ENCODE measurements around the gene OR4D6. TPM values are rescaled to one million over a fixed set of nuclear protein-coding genes. Genes with fewer than 3 reads are reported as not detected.
"Not testable (repeated sequence)": the region's sequence is repeated elsewhere in the genome, so short reads cannot be mapped to it uniquely, and the experiment has no call there.

OR4D6 gene
- polyA plus RNA-seq, 1 of the 3 experiments (the other 2 are of a cell fraction): not detected

GRCh38 chr11:59436169-59436568 is 20.6 kb upstream of the OR4D6 start, which contains the start of gene OR5A1:
OR5A1 (plus strand) TSS chr11:59436469; CDS start chr11:59443169, 6,700 bp downstream.
- no peaks in the 10 kb centered on the region for H3K4me1 ChIP-seq (ENCODE audit: control insufficient read depth in 1 of 2, insufficient read depth in 2 of 2, low read depth in 1 of 2, low read length in 1 of 2)
- no peaks in the 10 kb centered on the region for H3F3A ChIP-seq (replicated peaks; ENCODE audit: insufficient read depth)
- no peaks in the 10 kb centered on the region for H3K9me2 ChIP-seq
- H3K27ac ChIP-seq (ENCODE audit: low read depth in 2 of 2, low read length in 1 of 2): no peak within 1 kb of the TSS
- H3K4me3 ChIP-seq (ENCODE audit: low read depth in 2 of 2, low read length in 1 of 2): no peak within 1 kb of the TSS
- H3K9ac ChIP-seq: no peak within 1 kb of the TSS
- ChIA-PET CTCF (no interaction called here), POLR2A (no interaction called here)
- H3K9me3 ChIP-seq: no peaks in the 10 kb centered on the region
- no peaks in the 10 kb centered on the region for H3K36me3 ChIP-seq (replicated peaks in 1 of 2; ENCODE audit: control insufficient read depth in 1 of 2, insufficient read depth in 2 of 2, low read length in 1 of 2)
- no peak for TF ChIP-seq FOSL2 (IDR thresholded peaks at IDR 0.05; ENCODE audit: borderline replicate concordance, low read depth)
- H3K79me2 ChIP-seq (ENCODE audit: insufficient read depth): no peaks in the 10 kb centered on the region
- no peaks in the 10 kb centered on the region; the same call in 1 of the 2 replicates for H3K27me3 ChIP-seq (ENCODE audit: insufficient read depth)
- no peak within 1 kb of the TSS for H3K4me2 ChIP-seq
- WGBS (ENCODE audit: low lambda C conversion rate): 6% methylated on average over 3 of the region's 3 CpGs
- no peak within 1 kb of the TSS for H2AFZ ChIP-seq (ENCODE audit: low read depth)
- no peak for DNase-seq
- H4K20me1 ChIP-seq (ENCODE audit: insufficient read depth): no peaks in the 10 kb centered on the region

GRCh38 chr11:59437770-59438169 is 19.0 kb upstream of the OR4D6 start:
- Histone ChIP-seq H3K36me3 (replicated peaks in 1 of 2; ENCODE audit: control insufficient read depth in 1 of 2, insufficient read depth in 2 of 2, low read length in 1 of 2) (no peaks in the 10 kb centered on the region), H4K20me1 (ENCODE audit: insufficient read depth) (no peaks in the 10 kb centered on the region), H3K9ac (no peak overlapping the region), H3F3A (replicated peaks; ENCODE audit: insufficient read depth) (no peaks in the 10 kb centered on the region), H3K27me3 (ENCODE audit: insufficient read depth) (no peaks in the 10 kb centered on the region; the same call in 1 of the 2 replicates), H3K4me2 (no peak overlapping the region), H3K4me1 (ENCODE audit: control insufficient read depth in 1 of 2, insufficient read depth in 2 of 2, low read depth in 1 of 2, low read length in 1 of 2) (no peaks in the 10 kb centered on the region), H3K27ac (ENCODE audit: low read depth in 2 of 2, low read length in 1 of 2) (no peak overlapping the region), H3K9me3 (no peaks in the 10 kb centered on the region), H2AFZ (ENCODE audit: low read depth) (no peak overlapping the region), H3K79me2 (ENCODE audit: insufficient read depth) (no peaks in the 10 kb centered on the region), H3K4me3 (ENCODE audit: low read depth in 2 of 2, low read length in 1 of 2) (no peak overlapping the region), H3K9me2 (no peaks in the 10 kb centered on the region)
- TF ChIP-seq GABPA (IDR thresholded peaks at IDR 0.05; ENCODE audit: low read depth) (no peak), FOXJ3 (CRISPR knock-in tag; IDR thresholded peaks at IDR 0.05) (no peak), FOXM1 (IDR thresholded peaks at IDR 0.05; ENCODE audit: low read depth) (no peak), NRF1 (IDR thresholded peaks at IDR 0.05; ENCODE audit: low read depth, low read length) (no peak), YY1 (IDR thresholded peaks at IDR 0.05; ENCODE audit: low read depth) (no peak), MEF2A (IDR thresholded peaks at IDR 0.05; ENCODE audit: borderline replicate concordance, low read depth) (no peak), USF1 (IDR thresholded peaks at IDR 0.05; ENCODE audit: borderline replicate concordance, low read depth) (no peak), RXRA (IDR thresholded peaks at IDR 0.05; ENCODE audit: borderline replicate concordance, low read depth) (no peak), TCF12 (IDR thresholded peaks at IDR 0.05) (no peak), SIN3A (IDR thresholded peaks at IDR 0.05; ENCODE audit: borderline replicate concordance, low read depth, low read length) (no peak), GATA2 (CRISPR knock-in tag; IDR thresholded peaks at IDR 0.05) (no peak), JUND (IDR thresholded peaks at IDR 0.05) (no peak), FOSL2 (IDR thresholded peaks at IDR 0.05; ENCODE audit: borderline replicate concordance, low read depth) (no peak), TEAD4 (IDR thresholded peaks at IDR 0.05; ENCODE audit: borderline replicate concordance, insufficient read depth) (no peak), RCOR1 (IDR thresholded peaks at IDR 0.05; ENCODE audit: low read length) (no peak), RFX5 (IDR thresholded peaks at IDR 0.05; ENCODE audit: low read length) (no peak)
- ChIA-PET POLR2A (no interaction called here), CTCF (no interaction called here)
- whole genome bisulfite sequencing (ENCODE audit: low lambda C conversion rate): 7% methylated on average over 7 of the region's 7 CpGs
- no peak for DNase-seq

- H3K9me2 ChIP-seq; H2AFZ ChIP-seq (ENCODE audit: low read depth); H3K4me2 ChIP-seq; H3K79me2 ChIP-seq (ENCODE audit: insufficient read depth); H3K9me3 ChIP-seq; H3K9ac ChIP-seq; H3K4me3 ChIP-seq (ENCODE audit: low read depth in 2 of 2, low read length in 1 of 2); DNase-seq; H3K36me3 ChIP-seq (replicated peaks in 1 of 2; ENCODE audit: control insufficient read depth in 1 of 2, insufficient read depth in 2 of 2, low read length in 1 of 2); POLR2A ChIA-PET; H3K27ac ChIP-seq (ENCODE audit: low read depth in 2 of 2, low read length in 1 of 2); H3F3A ChIP-seq (replicated peaks; ENCODE audit: insufficient read depth); H3K27me3 ChIP-seq (ENCODE audit: insufficient read depth); CTCF ChIA-PET; H3K4me1 ChIP-seq (ENCODE audit: control insufficient read depth in 1 of 2, insufficient read depth in 2 of 2, low read depth in 1 of 2, low read length in 1 of 2); H4K20me1 ChIP-seq (ENCODE audit: insufficient read depth): not testable (repeated sequence)
- WGBS (ENCODE audit: low lambda C conversion rate): 0% methylated on average over 1 of the region's 1 CpG
These were observed 11.1 kb upstream of the OR4D6 start for GRCh38 chr11:59445624-59446023.
